SK-N-SH (cell line): ENCODE results near the gene HLA-DRB1. TPM values are rescaled to one million over a fixed set of nuclear protein-coding genes. Genes with fewer than 3 reads are reported as not detected.

Source experiments
- CTCF ChIA-PET: fragments of 300-600, 350-600 bp; formaldehyde crosslinking; extraction: SDS; loops from one replicate; lab custom pipeline; 2021; lab: Yijun Ruan, JAX
- POLR2A ChIA-PET: fragments of 350-600 bp; sonication (Branson Sonifier 250); formaldehyde crosslinking; extraction: SDS; loops from one replicate; lab custom pipeline; 2020; ENCODE audit warnings: antibody characterized with exemption, inconsistent platforms; lab: Yijun Ruan, JAX
- DNase-seq: peaks from one replicate; pipeline ENCODE4 v3.0.0; 2012
- H2AFZ ChIP-seq: fragments of 200-600 bp; sonication (generic); 2 replicates; pipeline ENCODE4 v1.8.1; 2016; ENCODE audit warnings: antibody characterized with exemption, mild to moderate bottlenecking, low read depth
- H3F3A ChIP-seq: fragments of 200-600 bp; sonication (generic); replicated peaks from 2 replicates; pipeline ENCODE3; 2016; ENCODE audit warnings: antibody characterized with exemption, mild to moderate bottlenecking; ENCODE audit not compliant: insufficient read depth
- H3K27ac ChIP-seq, 2 experiments: fragments of 200-500 bp in 1 of 2; fragments of 200-600 bp in 1 of 2; sonication (Bioruptor generic) in 1 of 2; sonication (generic), shearing (Covaris generic) in 1 of 2; 2 replicates each; pipeline versions ENCODE4 v1.5.1 to v1.6.1; 2014 to 2016; ENCODE audit warnings: low read depth in 2 of 2, inconsistent platforms in 1 of 2, low read length in 1 of 2, mild to moderate bottlenecking in 1 of 2, mixed read lengths in 1 of 2
- H3K27me3 ChIP-seq: fragments of 200-600 bp; sonication (generic), shearing (Covaris generic); 2 replicates; pipeline ENCODE4 v1.6.1; 2016; ENCODE audit warnings: mixed run types; ENCODE audit not compliant: insufficient read depth
- H3K36me3 ChIP-seq, 2 experiments: fragments of 200-500 bp in 1 of 2; fragments of 200-600 bp in 1 of 2; sonication (Bioruptor generic) in 1 of 2; sonication (generic) in 1 of 2; replicated peaks in 1 of 2; 2 replicates each; pipeline versions ENCODE3 to v1.5.1; 2014 to 2016; ENCODE audit warnings: low read length in 1 of 2, mild to moderate bottlenecking in 1 of 2; ENCODE audit not compliant: insufficient read depth in 2 of 2, control insufficient read depth in 1 of 2
- H3K4me1 ChIP-seq, 2 experiments: fragments of 200-500 bp in 1 of 2; fragments of 200-600 bp in 1 of 2; sonication (Bioruptor generic) in 1 of 2; sonication (generic), shearing (Covaris generic) in 1 of 2; 2 replicates each; pipeline versions ENCODE4 v1.5.1 to v1.6.1; 2014 to 2016; ENCODE audit warnings: low read depth in 1 of 2, low read length in 1 of 2, mixed run types in 1 of 2; ENCODE audit not compliant: insufficient read depth in 2 of 2, control insufficient read depth in 1 of 2
- H3K4me2 ChIP-seq: fragments of 200-600 bp; sonication (generic), shearing (Covaris generic); 2 replicates; pipeline ENCODE4 v1.6.1; 2017; ENCODE audit warnings: mixed run types
- H3K4me3 ChIP-seq, 2 experiments: fragments of 200-500 bp in 1 of 2; fragments of 200-600 bp in 1 of 2; sonication (Bioruptor generic) in 1 of 2; sonication (generic), shearing (Covaris generic) in 1 of 2; 2 replicates each; pipeline versions ENCODE4 v1.5.1 to v1.8.1; 2014 to 2016; ENCODE audit warnings: low read depth in 2 of 2, inconsistent platforms in 1 of 2, low read length in 1 of 2, mild to moderate bottlenecking in 1 of 2, mixed read lengths in 1 of 2, moderate library complexity in 1 of 2
- H3K79me2 ChIP-seq: fragments of 200-600 bp; sonication (generic); 2 replicates; pipeline ENCODE4 v1.8.1; 2017; ENCODE audit warnings: mild to moderate bottlenecking; ENCODE audit not compliant: insufficient read depth
- H3K9ac ChIP-seq: fragments of 200-600 bp; sonication (generic); 2 replicates; pipeline ENCODE4 v1.6.1; 2017; ENCODE audit warnings: mixed run types
- H3K9me2 ChIP-seq: fragments of 200-600 bp; sonication (generic); 2 replicates; pipeline ENCODE4 v1.6.1; 2017; ENCODE audit warnings: mixed run types
- H3K9me3 ChIP-seq: fragments of 200-600 bp; sonication (generic); 2 replicates; pipeline ENCODE4 v1.6.1; 2017; ENCODE audit warnings: mixed run types, mild to moderate bottlenecking, moderate library complexity
- H4K20me1 ChIP-seq: fragments of 200-600 bp; sonication (generic); 2 replicates; pipeline ENCODE4 v1.6.1; 2017; ENCODE audit warnings: mild to moderate bottlenecking, mixed run types; ENCODE audit not compliant: insufficient read depth
- CTCF ChIP-seq: fragments of 200-600 bp; sonication (generic); IDR thresholded peaks from 2 replicates; pipeline ENCODE4 v1.6.1; 2017; ENCODE audit warnings: antibody characterized with exemption, mild to moderate bottlenecking, moderate library complexity
- ELF1 ChIP-seq: IDR thresholded peaks from 2 replicates; pipeline ENCODE4 v1.4.0; 2012
- FOSL2 ChIP-seq: IDR thresholded peaks from 2 replicates; pipeline ENCODE4 v1.4.0; 2012; ENCODE audit warnings: low read depth, mild to moderate bottlenecking, moderate library complexity, borderline replicate concordance
- FOXM1 ChIP-seq: IDR thresholded peaks from 2 replicates; pipeline ENCODE4 v1.4.0; 2012; ENCODE audit warnings: low read depth, mild to moderate bottlenecking
- GATA2 ChIP-seq: sonication (generic); formaldehyde crosslinking; IDR thresholded peaks from 2 replicates; pipeline ENCODE4 v1.5.0; 2020; ENCODE audit warnings: mild to moderate bottlenecking, missing genetic modification reagents
- MEF2A ChIP-seq: IDR thresholded peaks from 2 replicates; pipeline ENCODE4 v1.4.0; 2012; ENCODE audit warnings: low read depth, borderline replicate concordance
- MXI1 ChIP-seq: IDR thresholded peaks from 2 replicates; pipeline ENCODE4 v1.6.1; 2012; ENCODE audit warnings: mild to moderate bottlenecking, low read depth, low read length, improper control_type of control experiment
- NRF1 ChIP-seq: IDR thresholded peaks from 2 replicates; pipeline ENCODE4 v1.6.1; 2012; ENCODE audit warnings: low read depth, mild to moderate bottlenecking, low read length
- REST ChIP-seq: IDR thresholded peaks from 2 replicates; pipeline ENCODE4 v1.6.1; 2012; ENCODE audit warnings: mild to moderate bottlenecking, low read depth, low read length, moderate library complexity
- RFX5 ChIP-seq: IDR thresholded peaks from 2 replicates; pipeline ENCODE4 v1.6.1; 2012; ENCODE audit warnings: mild to moderate bottlenecking, improper control_type of control experiment, low read length
- RXRA ChIP-seq: IDR thresholded peaks from 2 replicates; pipeline ENCODE4 v1.4.0; 2012; ENCODE audit warnings: low read depth, mild to moderate bottlenecking, borderline replicate concordance
- SIN3A ChIP-seq: IDR thresholded peaks from 2 replicates; pipeline ENCODE4 v1.6.1; 2012; ENCODE audit warnings: low read depth, mild to moderate bottlenecking, low read length, moderate library complexity, borderline replicate concordance
- TEAD4 ChIP-seq: IDR thresholded peaks from 2 replicates; pipeline ENCODE4 v1.4.0; 2012; ENCODE audit warnings: mild to moderate bottlenecking, borderline replicate concordance; ENCODE audit not compliant: insufficient read depth
- USF2 ChIP-seq: fragments of 150-350 bp; IDR thresholded peaks from 2 replicates; pipeline ENCODE4 v1.6.1; 2017; ENCODE audit warnings: antibody characterized with exemption, low read length, low read depth, borderline replicate concordance
- YY1 ChIP-seq: IDR thresholded peaks from 2 replicates; pipeline ENCODE4 v1.4.0; 2012; ENCODE audit warnings: low read depth, mild to moderate bottlenecking
- WGBS: methylation state at CpG from one replicate; pipeline ENCODE4 v1.1.6; 2017; ENCODE audit warnings: low lambda C conversion rate; 5-methylcytosine and 5-hydroxymethylcytosine counted together
- polyA plus RNA-seq, 3 experiments: library from polyadenylated mRNA; depleted of rRNA; stranded (reverse); fragments of >200 nt; gene quantifications; 2 replicates each; pipeline ENCODE4 v1.2.3, GENCODE V29; 2012
- TF ChIP-seq, protein P1 (sequence below): IDR thresholded peaks from 2 replicates; pipeline ENCODE4 v1.4.0; 2012; ENCODE audit warnings: low read depth, borderline replicate concordance
- TF ChIP-seq, protein P2 (sequence below): fragments of 150-350 bp; IDR thresholded peaks from 2 replicates; pipeline ENCODE4 v1.6.1; 2016; ENCODE audit warnings: mild to moderate bottlenecking, low read depth, low read length

HLA-DRB1 gene
- polyA plus RNA-seq, 1 of the 3 experiments (the other 2 are of a cell fraction) = not detected

- H3K9me2 ChIP-seq = no peaks in the 10 kb centered on the region
- H3K4me3 ChIP-seq = no peak overlapping the region
- H3K9me3 ChIP-seq = no peaks in the 10 kb centered on the region
- no peaks in the 10 kb centered on the region for H3K27me3 ChIP-seq
- no peak overlapping the region for H3K4me2 ChIP-seq
- H3K9ac ChIP-seq = no peak overlapping the region
- H2AFZ ChIP-seq = no peak overlapping the region
- H3K79me2 ChIP-seq = no peaks in the 10 kb centered on the region
- H3K4me1 ChIP-seq = no peaks in the 10 kb centered on the region
- CTCF ChIA-PET = no interaction called here
- no peaks in the 10 kb centered on the region for H3F3A ChIP-seq
- no peak for DNase-seq
- TF ChIP-seq TEAD4 (no peak), ELF1 (no peak), CTCF (no peak), MXI1 (no peak), SIN3A (no peak), FOSL2 (no peak), FOXM1 (no peak), RFX5 (no peak), REST (no peak), RXRA (no peak), GATA2 (CRISPR knock-in tag) (no peak), YY1 (no peak), USF2 (no peak), NRF1 (no peak), MEF2A (no peak)
- TF ChIP-seq, protein P1, sequence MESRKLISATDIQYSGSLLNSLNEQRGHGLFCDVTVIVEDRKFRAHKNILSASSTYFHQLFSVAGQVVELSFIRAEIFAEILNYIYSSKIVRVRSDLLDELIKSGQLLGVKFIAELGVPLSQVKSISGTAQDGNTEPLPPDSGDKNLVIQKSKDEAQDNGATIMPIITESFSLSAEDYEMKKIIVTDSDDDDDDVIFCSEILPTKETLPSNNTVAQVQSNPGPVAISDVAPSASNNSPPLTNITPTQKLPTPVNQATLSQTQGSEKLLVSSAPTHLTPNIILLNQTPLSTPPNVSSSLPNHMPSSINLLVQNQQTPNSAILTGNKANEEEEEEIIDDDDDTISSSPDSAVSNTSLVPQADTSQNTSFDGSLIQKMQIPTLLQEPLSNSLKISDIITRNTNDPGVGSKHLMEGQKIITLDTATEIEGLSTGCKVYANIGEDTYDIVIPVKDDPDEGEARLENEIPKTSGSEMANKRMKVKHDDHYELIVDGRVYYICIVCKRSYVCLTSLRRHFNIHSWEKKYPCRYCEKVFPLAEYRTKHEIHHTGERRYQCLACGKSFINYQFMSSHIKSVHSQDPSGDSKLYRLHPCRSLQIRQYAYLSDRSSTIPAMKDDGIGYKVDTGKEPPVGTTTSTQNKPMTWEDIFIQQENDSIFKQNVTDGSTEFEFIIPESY = no peak
- TF ChIP-seq, protein P2, sequence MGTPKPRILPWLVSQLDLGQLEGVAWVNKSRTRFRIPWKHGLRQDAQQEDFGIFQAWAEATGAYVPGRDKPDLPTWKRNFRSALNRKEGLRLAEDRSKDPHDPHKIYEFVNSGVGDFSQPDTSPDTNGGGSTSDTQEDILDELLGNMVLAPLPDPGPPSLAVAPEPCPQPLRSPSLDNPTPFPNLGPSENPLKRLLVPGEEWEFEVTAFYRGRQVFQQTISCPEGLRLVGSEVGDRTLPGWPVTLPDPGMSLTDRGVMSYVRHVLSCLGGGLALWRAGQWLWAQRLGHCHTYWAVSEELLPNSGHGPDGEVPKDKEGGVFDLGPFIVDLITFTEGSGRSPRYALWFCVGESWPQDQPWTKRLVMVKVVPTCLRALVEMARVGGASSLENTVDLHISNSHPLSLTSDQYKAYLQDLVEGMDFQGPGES = no peak
- TF ChIP-seq, all 33 proteins: peak for 0
- 4% methylated on average over 2 of the region's 2 CpGs for WGBS
- POLR2A ChIA-PET = no interaction called here
- no peaks in the 10 kb centered on the region for H3K36me3 ChIP-seq
- H3K27ac ChIP-seq = no peak overlapping the region
- H4K20me1 ChIP-seq = no peaks in the 10 kb centered on the region
These were observed 1.5 kb downstream of the HLA-DRB1 start for GRCh38 chr6:32588156-32588555.
